ENCODE results near the gene LYST. TPM values are rescaled to one million over a fixed set of nuclear protein-coding genes. Genes with fewer than 3 reads are reported as not detected.
"Not testable (repeated sequence)": the region's sequence is repeated elsewhere in the genome, so short reads cannot be mapped to it uniquely, and the experiment has no call there.

The LYST gene
- total RNA-seq, 2 experiments from 2014 or later = 24.7 to 26.8 TPM

- CTCF ChIA-PET = not testable (repeated sequence)
Observed at GRCh38 chr1:235903809-235904208, 37.1 kb upstream of the LYST start.

GRCh38 chr1:235902677-235903542 is 36.2 kb upstream of the LYST start:
- H3K9me3 Mint-ChIP-seq = peaks cover 3% of the 10 kb centered on the region
- no peak overlapping the region for H3K27ac Mint-ChIP-seq
- no peaks in the 10 kb centered on the region for H3K36me3 Mint-ChIP-seq (ENCODE audit: low read depth)
- DNase-seq = no peak
- H3K4me1 Mint-ChIP-seq = peaks cover 17% of the 10 kb centered on the region
- ChIA-PET CTCF (interaction anchor here (0.7 to 0.9 kb wide), 3 partner anchors 10 to 69 kb away, joined by 3 to 4 read pairs (median 3); no protein-coding TSS in a partner anchor), POLR2A (no interaction called here)
- peaks cover 4% of the 10 kb centered on the region for H3K27me3 Mint-ChIP-seq
- no peak overlapping the region for H3K4me3 Mint-ChIP-seq

More at GRCh38 chr1:235903809-235904208, 37.1 kb upstream of the LYST start:
- H3K36me3 Mint-ChIP-seq (ENCODE audit: low read depth); H3K4me3 Mint-ChIP-seq; POLR2A ChIA-PET; DNase-seq; H3K27ac Mint-ChIP-seq; H3K9me3 Mint-ChIP-seq; H3K27me3 Mint-ChIP-seq: not testable (repeated sequence)
- peaks cover 18% of the 10 kb centered on the region for H3K4me1 Mint-ChIP-seq

- Mint-ChIP-seq H3K9me3 (peaks cover 3% of the 10 kb centered on the region), H3K4me3 (no peak overlapping the region), H3K27me3 (peaks cover 4% of the 10 kb centered on the region), H3K36me3 (ENCODE audit: low read depth) (no peaks in the 10 kb centered on the region), H3K4me1 (peaks cover 12% of the 10 kb centered on the region), H3K27ac (no peak overlapping the region)
- POLR2A ChIA-PET = no interaction called here
- CTCF ChIA-PET = interaction anchor here (0.6 to 1.3 kb wide), 2 partner anchors 11 to 67 kb away, joined by 3 to 6 read pairs; no protein-coding TSS in a partner anchor
- no peak for DNase-seq
Observed at GRCh38 chr1:235901461-235901860, 34.8 kb upstream of the LYST start.

GRCh38 chr1:235898126-235898525 is 31.4 kb upstream of the LYST start:
- Mint-ChIP-seq H3K9me3 (no peaks in the 10 kb centered on the region), H3K27ac (no peak overlapping the region), H3K4me3 (no peak overlapping the region), H3K4me1 (peaks cover 12% of the 10 kb centered on the region), H3K36me3 (ENCODE audit: low read depth) (no peaks in the 10 kb centered on the region), H3K27me3 (peaks cover 4% of the 10 kb centered on the region)
- ChIA-PET POLR2A (no interaction called here), CTCF (interaction anchor here (0.6 to 1.3 kb wide), 3 partner anchors 24 to 605 kb away, joined by 3 to 7 read pairs (median 4); no protein-coding TSS in a partner anchor)
- no peak for DNase-seq

- peaks cover 10% of the 10 kb centered on the region for H3K4me1 Mint-ChIP-seq
- ChIA-PET CTCF (interaction anchor here (1.1 kb wide), 1 partner anchor 25 kb away, joined by 4 read pairs; no protein-coding TSS in a partner anchor), POLR2A (interaction anchor here (0.6 kb wide), 1 partner anchor 1170 kb away, joined by 3 read pairs; no protein-coding TSS in a partner anchor)
- no peak overlapping the region for H3K4me3 Mint-ChIP-seq
- H3K9me3 Mint-ChIP-seq = no peaks in the 10 kb centered on the region
- H3K27me3 Mint-ChIP-seq = no peaks in the 10 kb centered on the region
- DNase-seq = no peak
- H3K27ac Mint-ChIP-seq = no peak overlapping the region
- H3K36me3 Mint-ChIP-seq (ENCODE audit: low read depth) = no peaks in the 10 kb centered on the region
Observed at GRCh38 chr1:235893840-235894239, 27.1 kb upstream of the LYST start.

DNA sequence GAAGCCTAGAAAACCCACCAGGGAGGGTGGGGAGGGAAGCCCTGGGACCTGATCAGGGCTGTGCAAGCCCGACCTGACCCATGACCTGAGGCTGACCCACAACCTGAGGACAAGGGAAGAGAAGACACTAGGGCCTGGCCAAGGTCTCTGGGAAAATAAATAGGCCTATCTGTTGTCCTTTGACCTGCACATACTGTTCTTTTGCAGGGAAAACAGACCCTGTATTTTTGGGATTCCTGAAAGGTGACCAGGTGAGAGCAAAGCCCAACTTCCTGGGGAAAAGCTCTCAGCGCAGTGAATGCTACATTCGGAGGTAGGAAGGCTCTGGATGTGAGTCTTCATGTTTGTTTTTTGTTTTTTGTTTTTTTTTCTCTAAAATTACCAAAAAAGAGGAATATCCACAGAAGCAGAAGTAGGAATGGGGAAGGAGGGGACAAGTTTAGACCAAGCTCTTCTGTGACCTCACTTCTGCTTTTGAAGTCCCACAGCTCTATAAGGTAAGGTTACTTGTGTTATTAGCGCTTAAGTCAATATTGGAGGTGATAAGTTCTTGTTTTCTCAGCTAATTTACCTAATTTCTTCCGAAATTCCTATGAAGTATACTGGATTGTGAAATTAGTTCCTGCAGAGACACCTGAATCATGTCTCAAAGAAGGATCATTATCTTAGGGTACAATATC is 26.2 kb upstream of the LYST start:
- ChIA-PET CTCF (interaction anchor here (0.7 to 1.2 kb wide), 4 partner anchors 10 to 372 kb away, joined by 3 to 4 read pairs (median 4); no protein-coding TSS in a partner anchor), POLR2A (no interaction called here)
- peaks cover 19% of the 10 kb centered on the region for H3K4me1 Mint-ChIP-seq
- H3K27me3 Mint-ChIP-seq = no peaks in the 10 kb centered on the region
- no peaks in the 10 kb centered on the region for H3K9me3 Mint-ChIP-seq
- peaks cover 2% of the 10 kb centered on the region for H3K36me3 Mint-ChIP-seq (ENCODE audit: low read depth)
- no peak overlapping the region for H3K27ac Mint-ChIP-seq
- H3K4me3 Mint-ChIP-seq = no peak overlapping the region
- no peak for DNase-seq

DNA sequence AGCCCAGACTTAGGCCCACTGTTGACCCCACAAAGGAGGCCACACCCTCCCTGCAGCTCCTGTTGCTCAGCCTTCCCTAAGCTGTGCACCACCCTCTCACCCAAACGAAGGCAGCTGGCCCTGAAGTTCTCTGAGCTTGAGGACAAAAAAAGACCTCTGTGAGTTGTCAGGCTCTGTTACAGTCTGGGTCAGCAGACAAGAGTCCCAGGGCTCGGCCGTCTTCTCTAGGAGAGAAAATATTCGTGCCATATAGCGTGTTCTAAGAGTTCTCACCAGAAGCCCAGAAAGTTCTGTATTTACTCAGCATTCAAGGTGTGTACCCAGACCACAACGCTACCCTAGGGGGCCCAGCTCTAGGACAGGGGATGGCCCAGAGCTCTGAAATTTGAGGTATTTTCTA is 25.5 kb upstream of the LYST start:
- Mint-ChIP-seq H3K36me3 (ENCODE audit: low read depth) (peaks cover 2% of the 10 kb centered on the region), H3K9me3 (no peaks in the 10 kb centered on the region), H3K4me1 (peaks cover 25% of the 10 kb centered on the region), H3K4me3 (no peak overlapping the region), H3K27me3 (no peaks in the 10 kb centered on the region), H3K27ac (peak overlapping the region; percentile 36)
- ChIA-PET CTCF (interaction anchor here (0.9 to 1.2 kb wide), 2 partner anchors 10 to 13 kb away, joined by 3 to 4 read pairs; no protein-coding TSS in a partner anchor), POLR2A (no interaction called here)
- DNase-seq = no peak

GRCh38 chr1:235888119-235888643 is 21.5 kb upstream of the LYST start:
- H3K4me1 Mint-ChIP-seq = peaks cover 35% of the 10 kb centered on the region
- CTCF ChIA-PET = interaction anchor here (0.8 to 1.8 kb wide), 3 partner anchors 11 to 84 kb away, joined by 3 to 5 read pairs (median 5); no protein-coding TSS in a partner anchor
- peak overlapping the region; percentile 58 for H3K4me3 Mint-ChIP-seq
- no peaks in the 10 kb centered on the region for H3K27me3 Mint-ChIP-seq
- peak; percentile 68 for DNase-seq
- peak overlapping the region; percentile 96 for H3K27ac Mint-ChIP-seq
- H3K36me3 Mint-ChIP-seq (ENCODE audit: low read depth) = peaks cover 2% of the 10 kb centered on the region
- POLR2A ChIA-PET = no interaction called here
- H3K9me3 Mint-ChIP-seq = no peaks in the 10 kb centered on the region

DNA sequence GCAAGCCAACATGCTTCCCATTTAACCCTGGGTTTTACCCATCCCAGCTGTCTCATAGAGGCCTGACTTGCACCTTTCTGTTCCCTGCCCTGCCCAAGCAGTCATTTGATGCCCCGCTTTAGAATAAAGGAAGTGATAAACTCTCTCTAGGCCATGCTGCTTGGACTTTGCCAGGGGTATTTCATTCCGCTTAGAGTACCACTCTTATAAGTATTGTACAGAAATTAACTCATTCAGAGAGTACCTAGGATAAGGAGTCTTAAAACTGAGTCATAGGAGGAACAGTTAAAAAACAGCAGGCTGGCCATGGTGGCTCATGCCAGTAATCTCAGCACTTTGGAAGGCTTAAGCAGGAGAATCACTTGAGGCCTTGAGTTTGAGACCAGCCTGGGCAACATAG is 21.0 kb upstream of the LYST start:
- Mint-ChIP-seq H3K4me1 (peaks cover 35% of the 10 kb centered on the region), H3K27me3 (no peaks in the 10 kb centered on the region), H3K9me3 (no peaks in the 10 kb centered on the region), H3K4me3 (no peak overlapping the region), H3K27ac (peak overlapping the region; percentile 96), H3K36me3 (ENCODE audit: low read depth) (peaks cover 2% of the 10 kb centered on the region)
- ChIA-PET POLR2A (no interaction called here), CTCF (interaction anchor here (0.8 to 2.1 kb wide), 6 partner anchors 11 to 84 kb away, joined by 3 to 7 read pairs (median 4); no protein-coding TSS in a partner anchor)
- no peak for DNase-seq

DNA sequence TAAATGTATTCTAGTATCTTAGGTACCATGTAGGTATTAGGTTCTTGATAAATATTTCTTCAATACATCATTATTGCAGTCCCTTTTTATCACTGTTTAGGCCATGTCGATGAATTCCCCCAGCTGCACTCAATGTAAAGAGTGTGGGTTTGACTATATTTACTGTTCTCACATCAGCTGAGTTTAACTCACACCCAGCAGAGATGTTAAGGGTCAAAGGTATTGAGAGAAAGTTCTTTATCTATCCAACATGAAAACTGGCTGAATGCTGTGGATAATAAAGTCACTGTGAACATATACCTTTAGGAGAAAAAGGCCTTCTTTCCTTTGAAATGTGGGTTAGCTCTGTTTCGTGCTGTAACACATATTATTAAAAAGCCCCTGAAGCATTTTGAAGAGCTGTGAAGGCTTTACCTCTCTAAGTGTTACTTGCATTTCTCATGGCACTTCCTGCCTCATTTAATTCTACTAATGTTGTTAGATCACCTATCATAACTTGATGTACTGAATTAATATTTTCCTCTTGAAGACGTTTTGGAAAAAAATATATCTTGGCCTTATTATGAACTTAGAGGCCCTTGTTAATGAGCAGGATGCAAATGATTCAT is 19.1 kb upstream of the LYST start:
- ChIA-PET POLR2A (no interaction called here), CTCF (interaction anchor here (1.1 to 2.1 kb wide), 2 partner anchors 11 to 86 kb away, joined by 3 to 7 read pairs; no protein-coding TSS in a partner anchor)
- Mint-ChIP-seq H3K36me3 (ENCODE audit: low read depth) (peaks cover 2% of the 10 kb centered on the region), H3K4me3 (no peak overlapping the region), H3K9me3 (no peaks in the 10 kb centered on the region), H3K27ac (no peak overlapping the region), H3K27me3 (no peaks in the 10 kb centered on the region), H3K4me1 (peaks cover 32% of the 10 kb centered on the region)
- DNase-seq = no peak

DNA sequence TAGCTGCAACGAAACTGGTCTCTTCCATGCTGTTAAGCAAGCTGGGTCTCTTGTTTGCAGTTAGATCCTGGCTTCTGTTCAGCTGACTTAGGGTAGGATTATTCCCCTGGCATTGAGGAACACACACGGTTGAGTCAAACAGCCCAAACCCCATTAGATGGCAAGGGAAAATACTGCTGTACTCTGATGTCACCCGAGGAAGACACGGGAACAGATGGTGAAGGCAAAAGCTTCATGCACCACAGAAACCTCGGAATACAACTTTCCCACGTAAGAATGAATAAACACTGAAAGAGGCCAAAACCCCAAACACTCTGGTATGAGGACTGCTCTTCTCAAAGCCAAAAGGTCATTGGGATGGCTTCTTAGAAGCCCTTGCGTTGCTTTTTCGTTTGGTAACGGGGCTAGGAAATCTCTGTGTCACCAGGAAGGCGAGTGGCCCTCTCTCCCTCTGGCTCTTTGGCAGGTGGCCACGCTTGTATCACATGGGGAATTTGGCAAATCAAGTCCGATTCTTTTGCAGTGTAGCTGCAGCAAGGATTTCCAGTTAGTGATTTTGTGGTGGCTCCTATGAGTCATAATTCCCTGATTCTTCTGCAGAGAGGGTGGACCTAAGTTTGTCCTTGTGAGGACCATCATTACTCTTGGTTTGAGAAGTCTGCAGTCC is 16.7 kb upstream of the LYST start:
- Mint-ChIP-seq H3K4me3 (no peak overlapping the region), H3K4me1 (peaks cover 38% of the 10 kb centered on the region), H3K27me3 (no peaks in the 10 kb centered on the region)

GRCh38 chr1:235882816-235883215 is 16.1 kb upstream of the LYST start:
- H3K4me3 Mint-ChIP-seq = no peak overlapping the region
- H3K4me1 Mint-ChIP-seq = peaks cover 38% of the 10 kb centered on the region
- CTCF ChIA-PET = interaction anchor here (0.9 to 1.1 kb wide), 3 partner anchors 13 to 41 kb away, joined by 3 to 4 read pairs (median 3); no protein-coding TSS in a partner anchor
- no peak overlapping the region for H3K27ac Mint-ChIP-seq
- H3K27me3 Mint-ChIP-seq = no peaks in the 10 kb centered on the region
- no peaks in the 10 kb centered on the region for H3K36me3 Mint-ChIP-seq (ENCODE audit: low read depth)
- no peak for DNase-seq
- POLR2A ChIA-PET = no interaction called here
- H3K9me3 Mint-ChIP-seq = no peaks in the 10 kb centered on the region

More for the DNA sequence above, 16.7 kb upstream of the LYST start:
- Mint-ChIP-seq H3K9me3 (no peaks in the 10 kb centered on the region), H3K36me3 (ENCODE audit: low read depth) (no peaks in the 10 kb centered on the region), H3K27ac (no peak overlapping the region)
- CTCF ChIA-PET = interaction anchor here (0.9 to 1.2 kb wide), 4 partner anchors 13 to 59 kb away, joined by 3 to 4 read pairs (median 3); no protein-coding TSS in a partner anchor
- POLR2A ChIA-PET = no interaction called here
- no peak for DNase-seq

Measured in activated CD4-positive, alpha-beta T cell treated with anti-CD3 and anti-CD28 coated beads, Interleukin-2, amount 10 ng/mL, durations not matched to agents 7 days and 5 days (primary cell).